ENCODE data around the gene CDK5R2. TPM values are rescaled to one million over a fixed set of nuclear protein-coding genes. Genes with fewer than 3 reads are reported as not detected.

The CDK5R2 gene
- total and polyA plus RNA-seq, 2 of the 13 experiments (the other 11 are each of a cell fraction or from before 2014, with no cell fraction given) = not detected

DNA sequence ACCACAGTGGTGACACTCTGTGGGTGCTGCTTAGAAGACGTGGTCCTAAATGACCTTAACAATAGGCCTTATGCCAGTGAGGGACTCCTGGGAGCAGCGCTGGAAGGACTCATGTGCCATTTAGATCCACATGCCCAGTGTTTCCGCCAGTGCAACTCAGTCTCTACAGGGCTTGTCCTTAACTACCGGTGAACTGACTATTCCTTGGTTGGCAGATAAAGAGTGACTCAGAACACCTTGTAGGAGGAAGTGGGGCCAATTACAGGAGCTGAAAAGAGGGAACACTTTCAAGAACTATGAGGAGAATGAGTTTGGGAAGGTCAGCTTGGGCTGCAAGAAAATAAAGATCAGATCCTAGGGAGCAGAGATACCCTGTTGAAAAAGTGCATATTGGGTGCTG lies 1.8 kb upstream of the CDK5R2 start:
- H3K4me2 ChIP-seq (ENCODE audit: low read depth, low read length) = no peak overlapping the region
- no peaks in the 10 kb centered on the region for H3K36me3 ChIP-seq (replicated peaks in 1 of 2; ENCODE audit: control insufficient read depth in 1 of 2, insufficient read depth in 2 of 2, low read length in 2 of 2)
- peaks cover 11 to 79% of the 10 kb centered on the region in 2 experiments for H3K27me3 ChIP-seq (ENCODE audit: control insufficient read depth in 1 of 2, insufficient read depth in 2 of 2, low read length in 2 of 2)
- no peak for DNase-seq (ENCODE audit: low spot score)
- no peak for ATAC-seq
- H4K20me1 ChIP-seq (ENCODE audit: insufficient read depth, low read length) = peaks cover 7% of the 10 kb centered on the region; the same call in 1 of the 2 replicates
- no peaks in the 10 kb centered on the region for H3K79me2 ChIP-seq (ENCODE audit: insufficient read depth, low read length)
- H2AFZ ChIP-seq (ENCODE audit: low read length) = no peak overlapping the region
- POLR2A ChIA-PET = no interaction called here
- no peak overlapping the region for H3K4me3 ChIP-seq (replicated peaks in 1 of 3; ENCODE audit: insufficient read depth in 1 of 3, low read depth in 2 of 3, low read length in 3 of 3)
- FAIRE-seq = no peak
- intact Hi-C loops (cut with micrococcal nuclease; ENCODE audit: unreplicated experiment) = loop anchor here (10.0 kb wide), 1 partner anchor 93 kb away; no protein-coding TSS in a partner anchor
- CTCF ChIA-PET (ENCODE audit: low intra/inter-chr PET ratio, low total read pairs) = no interaction called here
- TF ChIP-seq NONO (IDR thresholded peaks at IDR 0.05) (no peak), NONO (CRISPR knock-in tag; conservative IDR thresholded peaks at IDR 0.05) (no peak), CEBPB (IDR thresholded peaks at IDR 0.05; ENCODE audit: borderline replicate concordance, low read depth, low read length) (no peak), SUZ12 (IDR thresholded peaks at IDR 0.05; ENCODE audit: low read depth, low read length) (no peak), SMC3 (IDR thresholded peaks at IDR 0.05; ENCODE audit: low read length) (no peak), FOSL1 (CRISPR knock-in tag; IDR thresholded peaks at IDR 0.05; ENCODE audit: borderline replicate concordance) (no peak), PHB2 (IDR thresholded peaks at IDR 0.05; ENCODE audit: partially characterized antibody) (no peak), NFIC (IDR thresholded peaks at IDR 0.05; ENCODE audit: low read length) (no peak), ZNF747 (CRISPR knock-in tag; IDR thresholded peaks at IDR 0.05; ENCODE audit: borderline replicate concordance) (no peak), ZNF431 (CRISPR knock-in tag; IDR thresholded peaks at IDR 0.05; ENCODE audit: borderline replicate concordance, low read depth) (no peak), HDAC1 (CRISPR knock-in tag; IDR thresholded peaks at IDR 0.05) (no peak), RBM22 (optimal IDR thresholded peaks at IDR 0.05; ENCODE audit: low read length) (no peak), YEATS4 (CRISPR knock-in tag; IDR thresholded peaks at IDR 0.05; ENCODE audit: borderline replicate concordance) (no peak), PRMT3 (CRISPR knock-in tag; IDR thresholded peaks at IDR 0.05; ENCODE audit: borderline replicate concordance, low read depth) (no peak)
- TF ChIP-seq, protein P1, sequence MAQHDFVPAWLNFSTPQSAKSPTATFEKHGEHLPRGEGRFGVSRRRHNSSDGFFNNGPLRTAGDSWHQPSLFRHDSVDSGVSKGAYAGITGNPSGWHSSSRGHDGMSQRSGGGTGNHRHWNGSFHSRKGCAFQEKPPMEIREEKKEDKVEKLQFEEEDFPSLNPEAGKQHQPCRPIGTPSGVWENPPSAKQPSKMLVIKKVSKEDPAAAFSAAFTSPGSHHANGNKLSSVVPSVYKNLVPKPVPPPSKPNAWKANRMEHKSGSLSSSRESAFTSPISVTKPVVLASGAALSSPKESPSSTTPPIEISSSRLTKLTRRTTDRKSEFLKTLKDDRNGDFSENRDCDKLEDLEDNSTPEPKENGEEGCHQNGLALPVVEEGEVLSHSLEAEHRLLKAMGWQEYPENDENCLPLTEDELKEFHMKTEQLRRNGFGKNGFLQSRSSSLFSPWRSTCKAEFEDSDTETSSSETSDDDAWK (CRISPR knock-in tag; IDR thresholded peaks at IDR 0.05) = no peak
- no peak overlapping the region for H3K9ac ChIP-seq (ENCODE audit: insufficient read depth, low read depth, low read length)
- BruUV-seq (replicated peaks) = no TSS peak
- peaks cover 24% of the 10 kb centered on the region for H3K4me1 ChIP-seq (ENCODE audit: insufficient read depth, low read length)
- 30% methylated on average over 4 of the region's 4 CpGs for WGBS (ENCODE audit: low lambda C conversion rate)
- in situ Hi-C loops (cut with HindIII; ENCODE audit: extremely low pct_ligation_motif_present, low pct_unique_long_range_greater_than_20kb) = no loop called here
- no peak overlapping the region for H3K27ac ChIP-seq (ENCODE audit: extremely low read length, insufficient read depth, low read length)
- H3K9me3 ChIP-seq (ENCODE audit: low read length) = no peaks in the 10 kb centered on the region
